Activated B cell treated with CpG ODN at 0.5 μM for 24 hours (primary cell): ENCODE results near the gene AHSA1. TPM values are rescaled to one million over a fixed set of nuclear protein-coding genes. Genes with fewer than 3 reads are reported as not detected.

Experiments
- ATAC-seq: fragments of 200-7000 bp; cut with Tn5 transposase; one replicate; pipeline ENCODE4 v1.10.0; 2021; ENCODE audit warnings: low read depth, mild to moderate bottlenecking, moderate library complexity
- CTCF ChIA-PET: fragments of 350-600 bp; sonication (Branson Sonifier 250); formaldehyde crosslinking; loops from one replicate; lab custom pipeline; 2021; ENCODE audit warnings: antibody characterized with exemption; lab: Charles Lee
- POLR2A ChIA-PET: fragments of 350-600 bp; sonication (Branson Sonifier 250); formaldehyde crosslinking; loops from one replicate; lab custom pipeline; 2021; ENCODE audit warnings: antibody characterized with exemption; lab: Charles Lee
- DNase-seq: peaks from one replicate; pipeline ENCODE4 v3.0.0; 2022
- H3K27ac Mint-ChIP-seq: one replicate; pipeline ENCODE4 v1.8.0; 2020; ENCODE audit warnings: mixed read lengths
- H3K27me3 Mint-ChIP-seq: one replicate; pipeline ENCODE4 v1.8.0; 2021; ENCODE audit warnings: mixed read lengths
- H3K36me3 Mint-ChIP-seq: one replicate; pipeline ENCODE4 v1.8.0; 2021; ENCODE audit warnings: low read depth, mixed read lengths
- H3K4me1 Mint-ChIP-seq: one replicate; pipeline ENCODE4 v1.8.0; 2021; ENCODE audit warnings: mixed read lengths
- H3K4me3 Mint-ChIP-seq: one replicate; pipeline ENCODE4 v1.8.0; 2020; ENCODE audit warnings: mild to moderate bottlenecking, mixed read lengths
- H3K9me3 Mint-ChIP-seq: one replicate; pipeline ENCODE4 v1.8.0; 2020; ENCODE audit warnings: mixed read lengths
- intact Hi-C: fragments of 100-400 bp; cut with micrococcal nuclease; formaldehyde crosslinking; loops from one replicate; pipeline ENCODE4 v1.15.1; 2024
- total RNA-seq: library from RNA; stranded (reverse); gene quantifications from 2 replicates; pipeline ENCODE4 v1.2.3, GENCODE V29; 2022
- TF ChIP-seq, protein P1 (sequence below): fragments of 200-600 bp; IDR thresholded peaks from one replicate; pipeline ENCODE4 v1.8.0; 2022; ENCODE audit warnings: antibody characterized with exemption, mild to moderate bottlenecking

The AHSA1 gene
- total RNA-seq, 1 donor from 2014 or later: 169 TPM

DNA sequence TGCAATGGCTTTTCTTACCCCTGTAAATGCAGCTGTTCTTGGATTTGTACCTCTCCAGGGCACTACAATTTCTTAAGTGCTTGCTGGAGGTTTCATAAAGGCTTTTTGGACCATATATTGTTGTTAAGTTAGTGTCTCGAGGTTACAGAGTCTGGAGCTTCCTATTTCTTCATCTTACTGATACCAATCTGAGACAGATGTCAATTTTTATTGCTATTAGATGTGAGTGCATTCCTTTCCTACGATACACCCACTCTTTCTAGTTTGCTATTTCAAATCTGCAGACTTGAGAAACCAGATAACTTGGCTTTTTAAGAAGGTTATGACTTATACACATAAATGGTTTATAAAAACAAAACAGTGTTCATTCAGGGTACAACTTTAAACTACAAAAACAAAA, 36.7 kb upstream of the AHSA1 start:
- ChIA-PET POLR2A (no interaction called here), CTCF (interaction anchor here (0.9 kb wide), 1 partner anchor 105 kb away, joined by 4 read pairs; no protein-coding TSS in a partner anchor)
- no peak overlapping the region for H3K4me3 Mint-ChIP-seq
- peaks cover 15% of the 10 kb centered on the region for H3K9me3 Mint-ChIP-seq
- H3K4me1 Mint-ChIP-seq: no peaks in the 10 kb centered on the region
- no peaks in the 10 kb centered on the region for H3K27me3 Mint-ChIP-seq
- intact Hi-C loops: no loop called here
- H3K27ac Mint-ChIP-seq: no peak overlapping the region
- DNase-seq (no peak), ATAC-seq (no peak)
- peaks cover 53% of the 10 kb centered on the region for H3K36me3 Mint-ChIP-seq
- TF ChIP-seq, protein P1, sequence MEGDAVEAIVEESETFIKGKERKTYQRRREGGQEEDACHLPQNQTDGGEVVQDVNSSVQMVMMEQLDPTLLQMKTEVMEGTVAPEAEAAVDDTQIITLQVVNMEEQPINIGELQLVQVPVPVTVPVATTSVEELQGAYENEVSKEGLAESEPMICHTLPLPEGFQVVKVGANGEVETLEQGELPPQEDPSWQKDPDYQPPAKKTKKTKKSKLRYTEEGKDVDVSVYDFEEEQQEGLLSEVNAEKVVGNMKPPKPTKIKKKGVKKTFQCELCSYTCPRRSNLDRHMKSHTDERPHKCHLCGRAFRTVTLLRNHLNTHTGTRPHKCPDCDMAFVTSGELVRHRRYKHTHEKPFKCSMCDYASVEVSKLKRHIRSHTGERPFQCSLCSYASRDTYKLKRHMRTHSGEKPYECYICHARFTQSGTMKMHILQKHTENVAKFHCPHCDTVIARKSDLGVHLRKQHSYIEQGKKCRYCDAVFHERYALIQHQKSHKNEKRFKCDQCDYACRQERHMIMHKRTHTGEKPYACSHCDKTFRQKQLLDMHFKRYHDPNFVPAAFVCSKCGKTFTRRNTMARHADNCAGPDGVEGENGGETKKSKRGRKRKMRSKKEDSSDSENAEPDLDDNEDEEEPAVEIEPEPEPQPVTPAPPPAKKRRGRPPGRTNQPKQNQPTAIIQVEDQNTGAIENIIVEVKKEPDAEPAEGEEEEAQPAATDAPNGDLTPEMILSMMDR: no peak

DNA sequence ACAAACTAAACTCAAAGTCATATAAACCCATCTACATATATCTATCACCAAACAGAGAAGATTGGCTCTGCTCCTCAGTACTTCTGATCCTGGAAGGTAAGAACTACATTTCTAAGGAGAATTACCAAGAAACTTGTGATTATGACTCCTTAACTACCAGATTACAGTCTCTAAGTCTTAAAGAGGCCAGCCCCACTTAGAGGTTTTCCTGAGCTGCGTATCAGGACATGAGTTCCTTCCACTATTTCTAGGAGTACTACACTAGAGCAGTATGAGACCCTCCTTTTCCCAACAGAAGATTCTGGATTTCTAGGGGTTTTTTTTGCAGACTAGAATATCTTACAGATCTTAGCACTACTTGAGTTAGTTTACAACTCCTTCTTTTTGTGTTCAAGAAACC, 34.5 kb upstream of the AHSA1 start, which contains the start of gene NOXRED1:
NOXRED1 (minus strand) TSS at position 101 of the 400 bp plus-strand sequence. CDS start 634 bp downstream, outside the sequence.
- no peaks in the 10 kb centered on the region for H3K27me3 Mint-ChIP-seq
- ChIA-PET CTCF (no interaction called here), POLR2A (no interaction called here)
- peaks cover 10% of the 10 kb centered on the region for H3K9me3 Mint-ChIP-seq
- ATAC-seq (no peak), DNase-seq (no peak)
- H3K4me3 Mint-ChIP-seq: no peak within 1 kb of the TSS
- TF ChIP-seq, protein P1: no peak
- H3K27ac Mint-ChIP-seq: no peak within 1 kb of the TSS
- intact Hi-C loops: no loop called here
- H3K36me3 Mint-ChIP-seq: peaks cover 75% of the 10 kb centered on the region
- no peaks in the 10 kb centered on the region for H3K4me1 Mint-ChIP-seq

DNA sequence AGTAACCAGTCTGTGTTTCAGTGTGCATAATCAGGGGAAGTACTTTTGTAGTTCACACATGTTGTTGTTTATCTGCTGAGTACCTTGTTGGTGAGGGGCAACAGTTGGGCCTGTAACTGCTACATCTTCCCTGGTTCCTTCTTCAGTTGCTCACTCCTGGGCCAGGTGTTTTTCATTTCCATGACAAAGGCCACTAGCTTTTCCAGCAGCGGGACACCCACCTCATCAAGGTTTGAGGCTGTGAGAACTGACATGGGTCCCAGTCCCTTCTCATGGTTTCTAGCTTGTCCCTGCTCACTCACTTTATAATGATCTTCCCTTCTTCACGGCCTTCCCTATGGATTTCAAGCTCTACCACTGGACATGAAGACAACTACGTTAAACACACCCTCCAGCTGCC, 33.0 kb upstream of the AHSA1 start:
- DNase-seq (no peak), ATAC-seq (no peak)
- Mint-ChIP-seq H3K4me1 (no peaks in the 10 kb centered on the region), H3K27me3 (no peaks in the 10 kb centered on the region), H3K9me3 (peaks cover 3% of the 10 kb centered on the region), H3K27ac (no peak overlapping the region), H3K36me3 (peaks cover 86% of the 10 kb centered on the region), H3K4me3 (no peak overlapping the region)
- CTCF ChIA-PET: no interaction called here
- intact Hi-C loops: no loop called here
- POLR2A ChIA-PET: no interaction called here
- TF ChIP-seq, protein P1: no peak

DNA sequence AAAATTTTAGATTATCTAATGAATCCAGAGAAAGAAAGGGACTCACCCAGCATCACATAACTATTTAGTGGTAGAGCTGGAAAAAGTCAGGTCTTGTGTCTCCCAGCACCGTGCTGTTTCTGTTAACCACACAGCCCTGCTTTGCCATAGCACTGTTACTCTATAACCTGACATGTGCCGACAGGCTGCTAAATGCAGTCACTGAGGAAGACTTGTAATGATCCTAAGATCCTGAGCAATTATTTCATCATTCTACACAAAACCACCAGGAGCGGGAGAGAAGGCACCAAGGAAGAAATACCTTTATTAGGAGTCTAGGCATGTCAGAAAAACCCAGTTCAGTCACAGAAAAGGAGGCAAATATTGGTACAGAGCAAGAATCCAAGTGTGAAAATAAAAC, 31.5 kb upstream of the AHSA1 start:
- CTCF ChIA-PET: no interaction called here
- no peak for ATAC-seq
- Mint-ChIP-seq H3K4me1 (no peaks in the 10 kb centered on the region), H3K27me3 (no peaks in the 10 kb centered on the region), H3K9me3 (no peaks in the 10 kb centered on the region), H3K27ac (no peak overlapping the region), H3K36me3 (peaks cover 90% of the 10 kb centered on the region), H3K4me3 (no peak overlapping the region)
- POLR2A ChIA-PET: no interaction called here
- TF ChIP-seq, protein P1: no peak
- no peak for DNase-seq
- intact Hi-C loops: no loop called here

DNA sequence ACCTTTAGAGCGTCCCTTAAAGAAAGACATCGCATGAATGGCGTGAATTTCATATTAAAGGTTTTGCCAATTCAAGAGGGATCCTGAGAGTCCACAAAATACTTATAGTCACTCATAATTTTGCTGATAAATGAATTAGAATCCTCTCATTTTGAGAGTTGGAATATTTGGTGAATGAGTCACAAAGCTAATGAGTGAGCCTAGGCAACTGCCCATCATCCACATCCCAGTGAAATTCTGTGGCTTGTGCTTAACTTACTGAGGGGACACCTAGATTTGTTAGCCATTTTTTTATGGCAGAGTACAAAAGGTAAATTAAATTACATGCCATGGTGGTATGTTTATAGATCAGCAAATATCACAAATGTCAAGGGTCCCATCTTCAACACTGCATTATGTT, 21.9 kb upstream of the AHSA1 start:
- Mint-ChIP-seq H3K4me3 (no peak overlapping the region), H3K36me3 (peaks cover 67% of the 10 kb centered on the region), H3K9me3 (no peaks in the 10 kb centered on the region), H3K27ac (no peak overlapping the region), H3K4me1 (no peaks in the 10 kb centered on the region), H3K27me3 (no peaks in the 10 kb centered on the region)
- ATAC-seq (no peak), DNase-seq (no peak)
- TF ChIP-seq, protein P1: no peak
- CTCF ChIA-PET: no interaction called here
- intact Hi-C loops: no loop called here
- POLR2A ChIA-PET: interaction anchor here (0.6 kb wide), 1 partner anchor 44 kb away, joined by 4 read pairs; no protein-coding TSS in a partner anchor
